HG02759 (cell line): ENCODE data around the gene PTPRN2.

Experiments
- ATAC-seq: cut with Tn5 transposase; IDR thresholded peaks from one replicate; pipeline ENCODE4 v1.9.1; 2021; ENCODE audit warnings: mild to moderate bottlenecking, moderate library complexity; ENCODE audit not compliant: unreplicated experiment

The PTPRN2 gene

DNA sequence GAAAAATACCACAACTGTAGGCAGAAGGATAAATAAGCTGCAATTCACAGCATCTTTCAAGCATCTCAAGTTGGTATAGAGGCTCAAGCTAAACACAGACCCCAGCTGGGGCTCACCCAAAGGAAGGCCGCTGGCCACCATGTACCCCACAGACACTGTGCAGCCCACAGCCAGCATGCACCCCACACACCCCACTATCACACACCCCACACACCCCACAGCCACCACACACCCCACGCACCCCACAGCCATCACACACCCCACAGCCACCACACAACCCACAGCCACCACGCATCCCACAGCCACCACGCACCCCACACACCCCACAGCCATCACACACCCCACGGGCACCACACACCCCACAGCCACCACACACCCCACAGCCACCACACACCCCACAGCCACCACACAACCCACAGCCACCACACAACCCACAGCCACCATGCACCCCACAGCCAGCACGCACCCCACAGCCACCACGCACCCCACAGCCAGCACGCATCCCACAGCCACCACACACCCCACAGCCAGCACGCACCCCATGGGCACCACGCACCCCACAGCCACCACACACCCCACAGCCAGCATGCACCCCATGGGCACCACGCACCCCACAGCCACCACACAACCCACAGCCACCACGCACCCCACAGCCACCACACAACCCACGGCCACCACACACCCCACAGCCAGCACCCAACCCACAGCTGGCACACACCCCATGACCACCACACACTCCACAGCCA lies 1036.1 kb downstream of the PTPRN2 start:
- no peak for ATAC-seq

DNA sequence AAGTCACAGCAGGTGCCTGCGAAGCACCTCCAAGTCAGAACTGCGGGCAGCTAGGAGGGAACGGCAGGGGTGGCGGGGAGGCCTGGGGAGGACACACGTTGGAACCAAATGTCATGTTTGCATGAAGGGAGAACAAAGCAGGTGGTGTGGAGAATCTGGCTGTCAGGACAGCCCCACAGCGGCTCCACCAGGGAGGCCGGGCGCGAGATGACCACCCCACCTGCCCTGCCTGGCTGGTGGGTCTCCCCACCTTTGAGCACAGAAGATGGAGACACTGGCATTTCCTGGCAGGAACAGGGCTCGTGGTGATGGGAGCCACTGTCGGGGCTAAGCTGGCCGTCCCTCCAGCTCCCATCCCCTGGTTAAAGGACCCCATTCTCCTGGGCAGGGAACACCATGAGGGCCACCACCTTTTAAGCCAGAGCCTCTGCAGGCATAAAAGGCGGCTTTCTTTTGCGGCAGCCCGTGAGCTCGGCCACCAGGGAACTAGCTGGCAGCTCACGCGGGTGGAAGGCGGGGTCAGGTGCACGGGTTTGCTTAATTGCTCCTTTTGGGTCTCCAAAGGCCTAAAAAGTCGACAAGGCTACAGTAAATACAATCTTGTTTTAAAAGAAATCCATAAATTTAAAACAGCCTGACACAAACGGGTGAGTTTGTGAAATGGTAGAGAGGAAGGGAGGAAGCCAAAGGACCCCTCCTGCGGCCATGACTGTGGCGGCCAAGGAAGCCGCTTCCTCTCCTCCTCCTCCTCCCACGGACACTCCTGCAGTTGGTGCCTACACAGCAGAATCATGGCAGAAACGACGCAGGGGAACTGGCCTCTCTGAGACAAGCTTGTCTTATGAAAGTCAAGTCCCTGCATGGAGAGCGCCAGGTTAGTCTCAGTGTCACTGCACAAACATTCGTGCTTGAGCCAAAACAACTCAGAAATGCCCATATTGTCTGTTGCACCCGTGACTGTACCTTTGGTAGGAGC lies 1037.0 kb downstream of the PTPRN2 start:
- ATAC-seq, result no peak

DNA sequence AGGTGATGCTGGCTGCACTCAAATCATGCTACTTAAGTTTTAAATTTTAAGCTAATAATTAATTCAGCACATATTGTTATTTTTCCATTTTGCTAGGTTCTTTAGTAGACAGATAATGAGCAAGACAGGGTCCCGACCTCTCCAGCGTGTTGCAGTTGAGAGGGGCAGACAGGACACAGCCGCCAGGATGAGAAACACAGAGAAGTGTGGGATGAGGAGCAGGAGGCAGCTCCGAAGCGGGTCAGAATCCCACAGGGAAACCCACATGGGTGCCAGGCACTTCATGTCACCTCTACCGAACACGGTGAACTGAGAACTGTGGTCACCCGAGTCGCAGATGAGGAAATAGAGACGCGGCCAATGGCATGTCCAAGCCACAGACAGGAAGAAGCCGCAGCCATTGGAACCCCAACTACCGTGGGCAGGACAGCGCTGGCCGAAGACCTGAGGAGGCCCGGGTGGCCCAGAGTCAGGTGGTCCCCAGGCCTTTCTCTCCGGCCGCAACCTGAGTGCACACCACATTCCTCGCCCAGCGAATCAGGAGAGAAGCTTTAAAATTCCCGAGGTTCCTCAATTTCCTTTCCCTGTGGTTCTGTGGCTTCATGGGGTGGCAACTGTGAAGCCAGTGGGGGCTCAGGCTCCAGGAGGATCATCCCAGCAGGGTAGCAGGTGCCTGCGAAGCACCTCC lies 1037.9 kb downstream of the PTPRN2 start:
- no peak for ATAC-seq

DNA sequence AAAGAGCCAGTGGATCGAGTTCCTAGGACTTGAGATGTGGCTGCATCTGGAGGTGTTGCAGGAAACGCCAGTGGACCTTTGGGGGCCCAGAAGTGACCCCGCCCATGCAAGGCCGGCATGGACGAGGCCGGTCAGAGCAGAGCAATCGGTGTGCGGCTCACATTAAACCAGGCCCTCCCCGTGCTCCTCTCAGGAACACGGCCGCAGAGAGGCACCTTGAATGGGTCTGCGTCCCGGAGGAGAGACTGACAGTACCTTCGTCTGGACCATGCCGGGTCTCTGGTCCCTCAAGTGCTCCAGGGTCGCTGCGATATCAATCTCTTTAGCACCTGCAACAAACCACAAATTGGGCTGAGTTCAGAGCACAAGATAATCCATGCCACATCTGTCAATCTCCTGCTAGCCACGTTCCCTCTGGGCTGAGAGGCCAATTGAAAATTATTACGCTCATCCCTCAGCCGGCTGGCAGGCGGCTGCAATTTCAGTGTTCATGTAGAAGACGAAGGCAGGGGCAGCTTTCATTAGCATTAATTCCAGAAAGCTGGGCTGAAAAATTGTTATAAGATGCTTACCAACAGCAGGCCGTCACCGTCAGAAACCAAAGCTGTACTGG lies 1038.8 kb downstream of the PTPRN2 start:
- no peak for ATAC-seq

DNA sequence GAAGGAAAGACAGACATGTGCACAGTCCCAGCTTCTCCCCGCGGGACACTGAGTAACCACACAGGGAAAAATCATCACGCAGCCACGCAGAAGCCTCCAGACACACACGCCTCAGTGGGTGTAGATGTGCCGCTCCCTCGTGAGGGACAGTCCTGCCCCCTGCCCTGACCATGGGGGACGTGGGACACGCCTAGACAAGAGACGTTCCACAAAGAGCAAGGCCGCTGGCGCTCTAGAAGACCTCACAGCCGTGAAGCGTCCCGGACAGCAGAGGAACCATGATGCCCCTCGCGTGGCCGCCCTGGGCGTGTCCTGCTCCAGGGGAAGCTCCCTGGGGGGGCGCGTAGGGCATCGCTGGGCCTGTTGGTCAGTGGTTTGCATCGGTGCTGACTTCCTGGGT lies 1040.0 kb downstream of the PTPRN2 start:
- ATAC-seq, result no peak

DNA sequence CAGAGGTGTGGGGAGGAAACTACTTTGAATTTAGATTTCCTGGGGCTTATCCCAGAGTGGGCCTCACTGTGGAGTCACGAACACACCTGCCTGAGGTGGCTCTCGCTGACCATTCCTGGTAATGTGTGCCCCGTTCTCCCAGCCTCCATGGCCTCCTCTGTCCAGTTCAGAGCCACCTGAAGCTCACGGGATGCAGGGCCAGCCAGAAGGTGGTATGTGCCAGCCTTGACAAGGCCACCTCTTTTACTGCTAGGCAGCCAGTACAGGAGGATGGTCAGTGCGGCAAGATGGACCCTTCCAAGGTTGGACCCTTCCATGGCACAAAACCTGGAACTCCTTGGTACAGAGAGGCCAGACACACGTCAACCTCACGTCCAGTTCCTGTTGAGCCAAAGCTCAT lies 1040.5 kb downstream of the PTPRN2 start:
- ATAC-seq, result no peak

DNA sequence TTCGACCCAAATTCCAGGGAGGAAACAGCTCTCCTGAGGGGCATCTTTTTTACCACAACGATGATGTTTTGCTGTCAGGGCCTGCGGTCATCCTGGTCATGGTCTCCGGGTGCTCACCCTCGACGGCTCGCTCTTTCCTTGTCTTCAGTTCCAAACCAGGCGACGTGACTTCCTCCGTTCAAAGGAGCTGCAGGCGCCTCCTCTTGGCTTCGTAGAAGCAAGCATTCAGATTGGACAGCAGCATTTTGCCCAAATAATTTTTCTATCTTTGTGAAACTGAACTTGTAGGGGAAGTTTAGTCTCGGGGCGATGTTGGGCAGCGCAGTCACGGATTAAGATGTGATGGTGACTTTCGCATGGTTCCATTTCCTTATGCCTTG lies 1042.0 kb downstream of the PTPRN2 start:
- no peak for ATAC-seq

DNA sequence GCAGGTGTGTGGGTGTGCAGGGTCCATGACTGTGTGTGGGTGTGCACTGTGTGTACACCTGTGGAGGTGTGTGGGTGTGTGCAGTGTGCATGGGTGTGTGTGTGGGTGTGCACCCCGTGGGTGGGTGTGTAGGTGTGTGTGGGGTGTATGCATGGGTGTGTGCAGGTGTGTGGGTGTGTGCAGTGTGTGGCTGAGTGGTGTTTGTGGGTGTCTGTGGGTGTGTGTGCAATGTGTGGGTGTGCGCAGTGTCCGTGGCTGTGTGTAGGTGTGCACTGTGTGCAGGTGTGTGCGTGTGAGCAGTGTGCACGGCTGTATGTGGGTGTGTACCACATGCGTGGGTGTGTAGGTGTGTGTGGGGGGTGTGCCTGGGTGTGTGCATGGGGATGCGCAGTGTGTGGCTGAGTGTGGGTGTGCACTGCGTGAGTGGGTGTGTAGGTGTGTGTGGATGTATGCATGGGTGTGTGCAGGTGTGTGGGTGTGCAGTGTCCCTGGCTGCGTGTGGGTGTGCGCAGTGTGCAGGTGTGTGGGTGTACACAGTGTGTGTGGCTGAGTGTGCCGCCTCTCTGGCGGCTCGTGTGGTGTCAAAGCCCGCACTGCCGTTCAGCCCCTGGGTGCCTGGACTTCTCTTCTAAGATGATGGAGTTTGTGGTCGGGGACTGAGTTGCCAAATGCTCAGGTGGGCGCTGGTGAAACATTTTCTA lies 1042.5 kb downstream of the PTPRN2 start:
- no peak for ATAC-seq

DNA sequence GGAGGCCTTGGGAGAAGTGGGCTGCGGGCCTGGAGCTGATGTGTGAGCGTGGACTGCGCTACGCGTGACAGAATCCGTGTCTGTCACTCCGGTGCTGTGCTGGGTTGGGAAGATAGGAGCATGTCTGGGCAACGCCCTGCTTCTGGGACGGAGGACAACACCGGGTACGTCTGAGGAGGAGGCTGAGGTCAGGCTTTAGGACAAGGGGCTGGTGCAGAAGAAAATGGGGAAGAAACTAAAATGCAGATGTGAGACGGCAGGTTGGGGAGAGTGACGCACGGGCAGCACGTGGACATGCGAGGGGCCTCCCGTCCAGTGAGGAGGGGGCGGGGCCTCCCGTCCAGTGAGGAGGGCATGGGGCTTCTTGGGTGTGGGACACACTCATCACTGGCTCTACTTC lies 1043.4 kb downstream of the PTPRN2 start:
- no peak for ATAC-seq

DNA sequence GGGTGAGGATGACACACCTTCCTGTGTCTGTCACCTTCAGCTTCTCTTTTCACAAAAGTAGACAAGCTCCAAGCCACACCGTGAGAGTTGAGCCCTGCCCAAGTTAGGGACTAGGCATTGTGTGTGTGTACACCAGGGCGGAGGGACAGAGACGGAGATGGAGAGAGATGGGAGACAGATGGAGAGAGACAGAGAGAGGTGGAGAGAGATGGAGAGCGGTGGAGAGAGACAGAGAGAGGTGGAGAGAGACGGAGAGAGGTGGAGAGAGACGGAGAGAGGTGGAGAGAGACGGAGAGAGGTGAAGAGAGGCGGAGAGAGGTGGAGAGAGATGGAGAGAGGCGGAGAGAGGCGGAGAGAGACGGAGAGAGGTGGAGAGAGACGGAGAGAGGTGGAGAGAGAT lies 1043.8 kb downstream of the PTPRN2 start:
- no peak for ATAC-seq

DNA sequence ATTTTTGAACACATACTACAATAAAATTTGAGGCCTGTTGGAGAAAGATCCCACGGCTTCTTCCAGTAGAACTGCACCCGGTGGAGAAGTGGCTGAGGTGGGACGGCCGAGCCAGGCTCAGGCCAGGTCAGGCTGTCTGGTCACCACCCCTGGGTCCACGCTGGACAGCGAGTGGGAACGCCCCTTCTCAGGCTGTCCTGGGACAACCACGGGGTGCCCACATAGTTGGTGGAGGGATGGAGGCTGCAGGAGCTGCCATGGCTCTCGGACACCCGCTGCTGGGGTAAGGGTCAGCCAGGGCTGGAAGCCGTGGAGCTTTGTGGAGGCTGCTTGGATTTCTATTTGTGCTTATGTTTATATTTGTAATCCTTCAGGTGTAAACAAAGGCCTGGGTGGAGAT lies 1044.3 kb downstream of the PTPRN2 start:
- ATAC-seq, result no peak

DNA sequence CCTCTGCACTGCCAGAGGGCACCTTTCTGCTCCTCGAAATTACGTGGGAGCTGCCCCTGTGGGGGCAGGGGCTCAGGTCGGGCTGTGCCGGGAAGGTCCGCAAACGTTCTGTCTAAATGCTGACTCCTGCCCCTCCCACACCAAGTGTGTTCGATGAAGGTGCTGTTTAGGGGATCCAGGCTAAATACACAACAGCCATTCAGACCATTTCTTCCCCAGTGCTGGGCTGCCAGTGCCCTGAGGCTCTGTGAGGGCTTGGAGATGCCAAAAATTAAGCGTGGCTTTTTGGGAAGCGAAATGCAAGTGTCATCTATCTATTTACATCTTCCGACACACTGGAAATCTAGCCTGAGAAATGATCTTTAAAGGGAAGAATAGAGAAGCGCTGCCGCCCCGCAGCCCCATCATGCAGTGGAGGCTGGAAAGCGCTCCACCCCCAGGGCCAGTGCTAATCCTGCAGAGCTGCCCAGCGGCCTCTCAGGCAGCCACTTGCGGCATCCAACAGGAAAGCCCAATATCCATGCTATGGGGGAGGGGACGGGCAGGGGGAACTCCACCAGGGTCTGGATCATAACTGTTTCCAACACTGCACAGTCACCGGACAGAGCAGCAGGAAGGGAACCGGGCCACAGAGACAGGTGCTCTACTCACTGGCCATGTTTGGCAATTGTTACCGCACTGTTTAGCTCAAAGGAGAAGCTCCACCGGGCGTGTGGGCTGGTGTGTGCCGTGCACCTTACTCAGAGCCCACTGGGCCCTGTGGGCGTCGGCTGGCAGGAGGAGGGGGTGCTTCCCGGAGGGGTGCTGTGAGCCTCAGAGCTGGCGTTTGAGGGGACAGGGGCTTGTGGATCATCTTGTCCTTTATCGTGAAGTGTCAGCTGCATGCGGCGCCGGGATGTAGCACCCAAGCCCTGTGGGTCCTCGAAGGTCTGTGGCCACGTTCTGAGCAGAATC lies 1045.3 kb downstream of the PTPRN2 start:
- ATAC-seq, result no peak

DNA sequence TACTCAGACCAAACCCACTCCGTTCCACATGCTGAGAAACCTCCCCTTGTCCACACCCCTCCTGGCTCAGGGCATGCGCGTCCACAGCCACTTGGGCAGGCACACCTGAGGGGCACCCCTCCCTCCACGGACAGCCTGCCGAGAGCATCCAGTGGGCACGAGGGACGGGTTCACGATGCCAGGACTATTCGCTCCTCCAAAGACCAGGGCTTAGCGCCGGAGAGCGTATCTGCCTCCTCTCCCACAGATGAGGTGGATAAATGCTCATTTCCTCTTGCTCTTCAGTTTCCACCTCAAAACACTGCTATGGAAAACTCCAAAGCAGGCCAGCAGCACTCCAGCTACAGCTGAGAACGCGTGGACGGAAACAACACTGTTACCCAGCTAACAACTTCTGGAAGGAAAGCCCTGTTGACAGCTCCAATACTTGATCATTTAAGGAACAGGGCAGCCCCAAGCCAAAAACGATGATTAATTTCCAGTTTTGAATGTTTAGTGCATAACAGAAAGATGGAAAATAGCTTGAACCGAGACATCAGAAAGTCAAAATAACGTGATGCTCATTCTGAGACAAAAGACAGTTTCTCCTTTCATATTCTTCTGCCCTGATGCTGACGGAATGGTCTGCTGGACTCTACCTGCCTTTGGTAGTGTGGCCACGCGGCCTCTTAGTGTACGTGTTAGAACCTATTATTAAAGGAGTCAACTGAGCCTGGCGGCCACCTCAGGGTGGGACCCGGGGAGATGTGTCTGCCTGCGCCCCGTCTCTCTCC lies 1046.1 kb downstream of the PTPRN2 start:
- ATAC-seq, result no peak

DNA sequence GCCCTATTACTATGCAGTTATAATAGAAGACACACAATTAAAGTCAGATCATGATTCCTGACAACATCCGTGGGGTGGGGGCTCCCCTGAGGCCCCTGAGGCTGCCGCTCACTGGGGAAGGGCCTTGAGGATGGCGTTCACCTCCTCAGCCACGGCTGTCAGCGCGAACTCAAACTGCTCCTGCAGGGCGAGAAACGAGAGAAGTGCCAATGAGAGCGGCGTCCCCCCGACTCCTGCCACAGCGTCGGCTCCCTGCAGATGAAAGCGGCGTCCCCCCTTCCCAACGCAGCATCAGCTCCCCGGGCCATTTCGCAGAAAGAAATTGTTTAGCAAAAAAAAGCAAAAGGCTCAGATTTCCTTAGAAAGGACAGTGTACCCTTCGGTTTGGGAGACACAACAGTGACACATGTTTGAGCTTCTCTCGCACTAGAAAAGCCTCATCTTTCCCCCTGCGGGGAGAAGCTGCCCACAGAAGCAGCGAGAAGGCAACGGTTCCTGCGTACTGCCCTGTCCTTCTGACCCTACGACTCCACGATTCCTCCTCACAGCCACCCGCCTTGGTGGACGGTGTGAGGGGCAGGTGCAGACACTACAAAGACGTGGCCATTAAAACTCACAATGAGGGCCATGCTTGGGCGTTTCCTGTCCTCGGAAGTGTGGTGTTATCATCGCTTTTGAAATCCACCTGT lies 1046.9 kb downstream of the PTPRN2 start:
- ATAC-seq, result no peak

DNA sequence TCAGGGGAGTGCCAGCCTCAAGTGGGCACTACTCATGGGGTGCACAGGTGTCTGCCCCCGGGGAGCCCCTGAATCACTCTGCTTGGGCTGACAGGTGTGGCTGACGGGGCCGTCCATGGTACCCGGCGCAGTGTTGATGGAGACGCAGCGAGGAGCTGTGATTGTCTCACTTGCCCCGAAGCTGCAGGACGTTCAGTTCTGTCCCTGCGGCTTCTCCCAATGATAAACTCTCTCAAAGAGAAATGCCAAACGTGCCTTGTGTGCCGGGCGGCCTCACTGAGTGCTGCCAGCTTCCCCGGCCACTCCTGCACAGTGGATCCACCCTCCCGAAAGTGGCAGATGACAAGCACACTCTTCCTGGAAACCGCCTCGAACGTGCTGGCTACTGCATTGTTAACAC lies 1047.6 kb downstream of the PTPRN2 start:
- no peak for ATAC-seq

DNA sequence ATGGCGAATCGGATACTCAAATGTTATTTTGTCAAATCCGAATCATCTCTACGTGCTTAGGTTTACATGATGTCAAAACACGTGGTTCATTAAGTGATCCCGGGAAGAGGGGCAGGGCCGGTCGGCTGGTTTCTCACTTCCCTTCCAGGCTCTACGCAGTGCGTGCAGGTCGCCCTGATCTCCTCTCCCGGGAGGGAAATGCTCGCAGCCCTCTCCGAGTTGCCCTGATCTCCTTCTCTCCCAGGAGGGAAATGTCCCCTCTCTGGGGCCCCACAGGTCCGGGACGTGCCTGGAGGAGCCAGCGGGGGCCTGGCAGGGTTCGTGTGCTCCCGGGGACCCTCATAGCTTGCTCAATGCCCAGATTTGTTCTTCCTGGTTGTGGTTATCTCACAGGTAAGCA lies 1048.1 kb downstream of the PTPRN2 start:
- ATAC-seq, result no peak

DNA sequence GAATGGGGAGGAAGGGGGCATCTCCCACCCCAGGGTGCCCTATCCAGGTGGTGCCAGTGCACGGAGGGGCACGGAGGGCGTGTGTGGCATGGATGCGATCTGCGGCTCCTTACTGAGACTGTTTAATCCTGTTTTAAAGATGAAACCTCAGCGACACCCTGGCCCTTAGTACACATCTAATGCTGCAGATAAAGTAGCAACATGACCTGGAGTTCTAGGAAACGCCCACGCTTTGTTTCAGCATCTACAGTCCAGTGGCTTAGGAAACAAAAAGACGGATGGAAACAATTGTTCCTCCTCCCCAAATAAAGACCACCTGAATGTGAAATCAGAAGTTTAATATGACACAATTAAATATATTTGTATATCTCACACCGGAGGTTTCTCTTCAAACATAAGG lies 1048.9 kb downstream of the PTPRN2 start:
- no peak for ATAC-seq

DNA sequence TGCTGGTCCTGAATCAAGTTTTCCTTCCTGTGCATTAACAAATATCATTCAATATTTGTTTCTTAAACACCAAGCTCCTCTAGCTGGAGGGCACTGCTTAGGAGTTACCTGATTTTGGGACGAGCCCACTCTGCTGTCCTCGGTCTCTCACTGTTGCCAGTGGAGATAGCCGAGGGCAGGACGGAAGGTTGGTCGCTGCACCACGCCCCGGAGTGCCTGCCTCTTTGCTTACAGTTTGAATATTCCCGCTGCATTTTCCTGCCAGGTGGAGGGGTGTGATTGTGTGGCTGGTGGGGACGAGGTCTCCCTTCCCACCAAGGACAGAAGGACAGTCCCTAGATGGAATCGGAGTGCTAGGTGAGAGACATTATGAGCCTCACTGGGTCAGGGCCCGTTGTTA lies 1049.3 kb downstream of the PTPRN2 start:
- ATAC-seq, result no peak
